ENCODE measurements around the gene SH2D3A.

SH2D3A gene

GRCh38 chr19:6713773-6714692 is 53.2 kb downstream of the SH2D3A start:
- no peak for TF ChIP-seq CTCF (IDR thresholded peaks at IDR 0.05; ENCODE audit: insufficient read depth, low read length, missing control alignments)
- no peak for DNase-seq (ENCODE audit: low read depth, low spot score)
- no peak overlapping the region for H3K4me3 ChIP-seq (ENCODE audit: low read depth, low read length)
- POLR2A ChIA-PET: no interaction called here
- CTCF ChIA-PET: no interaction called here

- CTCF ChIA-PET: no interaction called here
- DNase-seq (ENCODE audit: low read depth, low spot score): no peak
- POLR2A ChIA-PET: no interaction called here
- no peak overlapping the region for H3K4me3 ChIP-seq (ENCODE audit: low read depth, low read length)
- no peak for TF ChIP-seq CTCF (IDR thresholded peaks at IDR 0.05; ENCODE audit: insufficient read depth, low read length, missing control alignments)
Observed at GRCh38 chr19:6712692-6713670, 54.3 kb downstream of the SH2D3A start.

- no peak for DNase-seq (ENCODE audit: low read depth, low spot score)
- ChIA-PET CTCF (no interaction called here), POLR2A (no interaction called here)
- no peak overlapping the region for H3K4me3 ChIP-seq (ENCODE audit: low read depth, low read length)
- no peak for TF ChIP-seq CTCF (IDR thresholded peaks at IDR 0.05; ENCODE audit: insufficient read depth, low read length, missing control alignments)
Observed at GRCh38 chr19:6712231-6712630, 55.0 kb downstream of the SH2D3A start.

DNA sequence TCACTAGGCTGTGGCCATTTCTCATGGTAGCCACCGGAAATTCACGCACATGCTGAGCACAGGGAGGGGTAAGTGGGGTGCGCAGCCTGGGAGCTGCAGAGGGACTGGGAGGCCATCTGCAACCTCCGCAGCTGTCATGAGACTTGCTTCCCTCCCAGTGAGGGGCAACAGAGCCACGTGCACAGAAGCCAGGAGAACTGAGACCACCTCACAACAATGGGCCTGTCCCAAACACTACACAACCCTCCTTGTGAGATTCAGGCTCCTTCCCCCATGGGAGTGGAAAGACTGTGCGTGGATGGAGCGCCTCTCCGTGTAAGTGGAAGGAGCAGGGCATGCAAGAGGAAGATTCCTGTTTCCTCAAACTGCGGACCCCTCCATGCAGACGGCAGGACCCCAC is 55.6 kb downstream of the SH2D3A start:
- ChIA-PET CTCF (no interaction called here), POLR2A (no interaction called here)
- no peak for TF ChIP-seq CTCF (IDR thresholded peaks at IDR 0.05; ENCODE audit: insufficient read depth, low read length, missing control alignments)
- H3K4me3 ChIP-seq (ENCODE audit: low read depth, low read length): no peak overlapping the region
- no peak for DNase-seq (ENCODE audit: low read depth, low spot score)

- DNase-seq (ENCODE audit: low read depth, low spot score): no peak
- no peak overlapping the region for H3K4me3 ChIP-seq (ENCODE audit: low read depth, low read length)
- CTCF ChIA-PET: no interaction called here
- POLR2A ChIA-PET: no interaction called here
- TF ChIP-seq CTCF (IDR thresholded peaks at IDR 0.05; ENCODE audit: insufficient read depth, low read length, missing control alignments): no peak
Observed at GRCh38 chr19:6711078-6711361, 56.2 kb downstream of the SH2D3A start.
